Stomach (tissue), 19 donors: ENCODE measurements around the gene LAMC1. TPM values are rescaled to one million over a fixed set of nuclear protein-coding genes. Genes with fewer than 3 reads are reported as not detected.

ENCODE experiments used
- DNase-seq, 2 donors: peaks; one replicate each; pipeline versions ENCODE4 v3.0.0 to v3.0.0-alpha.2; 2013 to 2019
- H3K27ac ChIP-seq, 5 donors: fragments of 200-600 bp in 4 of 5; sonication (generic) in 4 of 5; one replicate each; pipeline ENCODE4 v1.5.1; 2013 to 2019; ENCODE audit warnings: mild to moderate bottlenecking in 1 of 5, moderate library complexity in 1 of 5
- H3K27me3 ChIP-seq, 3 donors: fragments of 200-600 bp; sonication (generic); one replicate each; pipeline ENCODE4 v1.5.1; 2017 to 2019; ENCODE audit warnings: mixed run types in 1 of 3
- H3K36me3 ChIP-seq, 4 donors: fragments of 200-600 bp; sonication (generic); 1 replicate in 3 of 4; 2 replicates in 1 of 4; pipeline ENCODE4 v1.5.1; 2016 to 2019
- H3K4me1 ChIP-seq, 4 donors: fragments of 200-600 bp; sonication (generic); one replicate each; pipeline ENCODE4 v1.5.1; 2016 to 2019
- H3K4me3 ChIP-seq, 4 donors: fragments of 200-600 bp; sonication (generic) in 3 of 4; one replicate each; pipeline ENCODE4 v1.5.1; 2016 to 2019; ENCODE audit warnings: mild to moderate bottlenecking in 1 of 4
- H3K9me3 ChIP-seq, 4 donors: fragments of 200-600 bp; sonication (generic); one replicate each; pipeline ENCODE4 v1.5.1; 2016 to 2019
- CTCF ChIP-seq, 7 experiments: fragments of 450-650 bp in 4 of 7; fragments of 200-600 bp in 3 of 7; sonication (generic) in 3 of 7; IDR thresholded peaks; one replicate each; pipeline ENCODE4 v1.5.1; 2016 to 2019; ENCODE audit warnings: antibody characterized with exemption in 7 of 7, control low read depth in 2 of 7, mild to moderate bottlenecking in 1 of 7
- EP300 ChIP-seq: sonication (generic); formaldehyde crosslinking; IDR thresholded peaks from one replicate; pipeline ENCODE4 v1.6.1; 2017; ENCODE audit warnings: antibody characterized with exemption
- POLR2A ChIP-seq, 4 donors: fragments of 450-650 bp; IDR thresholded peaks; one replicate each; pipeline ENCODE4 v1.6.1; 2016; ENCODE audit warnings: antibody characterized with exemption in 4 of 4, control low read depth in 2 of 4, mild to moderate bottlenecking in 1 of 4, moderate library complexity in 1 of 4
- POLR2AphosphoS5 ChIP-seq, 3 donors: sonication (generic); formaldehyde crosslinking; IDR thresholded peaks; one replicate each; pipeline ENCODE4 v1.6.1; 2016; ENCODE audit warnings: antibody characterized with exemption in 3 of 3
- WGBS, 5 donors: extraction: QIAGEN DNeasy Blood & Tissue Kit in 3 of 5; methylation state at CpG; one replicate each; pipeline versions ENCODE4 v1.1.5 to v1.1.7; 2013 to 2018; 5-methylcytosine and 5-hydroxymethylcytosine counted together
- intact Hi-C: fragments of 100-400 bp; cut with DNase I; formaldehyde crosslinking; loops from one replicate; pipeline ENCODE4 v1.15.1; 2023; ENCODE audit warnings: low total_unique reads
- long read RNA-seq, 10 donors: transcript quantifications; one replicate each; lab custom pipeline, GENCODE V29; 2026
- polyA plus RNA-seq, 3 donors: library from polyadenylated mRNA; stranded (reverse); fragments of 200-250 nt; gene quantifications; one replicate each; pipeline ENCODE4 v1.2.3, GENCODE V29; 2013
- total RNA-seq, 5 donors: library from RNA; depleted of rRNA; stranded (reverse); fragments of >200 nt; gene quantifications; one replicate each; pipeline versions ENCODE4 v1.1.0 to v1.2.3, GENCODE V29; 2014 to 2016
- donor health status: healthy with polysubstance abuse.
- donor health status: Bipolar disorder and iron deficiency.
- donor health status: healthy.

The LAMC1 gene
- 100 to 1,000 TPM; 110 to 355 (median 208) TPM for total RNA-seq
- polyA plus RNA-seq = 10 to 100 TPM; 11.7 to 16.4 (median 12.5) TPM
- long read RNA-seq, donor 1, partial matches to known transcripts = 13 of 13 reads
- long read RNA-seq, donor 1, other reads (novel, unspliced or antisense) = 0 of 13 reads
- long read RNA-seq, donor 2, full-length matches to known transcripts = 3 of 32 reads
- long read RNA-seq, donor 2, partial matches to known transcripts = 29 of 32 reads
- long read RNA-seq, donor 2, other reads (novel, unspliced or antisense) = 0 of 32 reads
- long read RNA-seq, donor 3, full-length matches to known transcripts = 2 of 30 reads
- long read RNA-seq, donor 3, partial matches to known transcripts = 28 of 30 reads
- long read RNA-seq, donor 3, other reads (novel, unspliced or antisense) = 0 of 30 reads
- long read RNA-seq, donor 4, full-length matches to known transcripts = 2 of 2 reads
- long read RNA-seq, donor 4, partial matches to known transcripts = 0 of 2 reads
- long read RNA-seq, donor 4, other reads (novel, unspliced or antisense) = 0 of 2 reads
- long read RNA-seq, donor 5, full-length matches to known transcripts = 3 of 25 reads
- long read RNA-seq, donor 5, partial matches to known transcripts = 22 of 25 reads
- long read RNA-seq, donor 5, other reads (novel, unspliced or antisense) = 0 of 25 reads
- long read RNA-seq, donor 6 = 0 reads
- long read RNA-seq, donor 7, full-length matches to known transcripts = 5 of 34 reads
- long read RNA-seq, donor 7, partial matches to known transcripts = 29 of 34 reads
- long read RNA-seq, donor 7, other reads (novel, unspliced or antisense) = 0 of 34 reads
- long read RNA-seq, donor 8, full-length matches to known transcripts = 2 of 33 reads
- long read RNA-seq, donor 8, partial matches to known transcripts = 31 of 33 reads
- long read RNA-seq, donor 8, other reads (novel, unspliced or antisense) = 0 of 33 reads
- long read RNA-seq, donor 9, partial matches to known transcripts = 47 of 47 reads
- long read RNA-seq, donor 9, other reads (novel, unspliced or antisense) = 0 of 47 reads
- long read RNA-seq, donor 10, full-length matches to known transcripts = 2 of 2 reads
- long read RNA-seq, donor 10, partial matches to known transcripts = 0 of 2 reads
- long read RNA-seq, donor 10, other reads (novel, unspliced or antisense) = 0 of 2 reads

GRCh38 chr1:183023146-183023600 lies at the start of gene LAMC1:
TSS of gene LAMC1 (plus strand) at chr1:183023420. CDS start at chr1:183023717, 297 bp downstream.
- peaks cover 0 to 8% (median 0%) of the 10 kb centered on the region in 3 donors for H3K27me3 ChIP-seq
- H3K36me3 ChIP-seq = no peaks in the 10 kb centered on the region
- intact Hi-C loops = loop anchor here (5.0 kb wide), 1 partner anchor 61 kb away; no protein-coding TSS in a partner anchor
- WGBS, 5 donors = 0 to 1% (median 0%) methylated on average over 3 to 56 of the region's 65 CpGs
- peaks cover 13 to 74% (median 41%) of the 10 kb centered on the region in 4 donors for H3K4me1 ChIP-seq
- peak within 1 kb of the TSS; percentile 69 to 87 (median 80) for H3K4me3 ChIP-seq
- TF ChIP-seq POLR2AphosphoS5 (IDR thresholded peaks at IDR 0.05) (peak in 1 of 3 donors; percentile 48), POLR2A (IDR thresholded peaks at IDR 0.05) (no peak)
- DNase-seq = peak; percentile 61 to 93
- no peaks in the 10 kb centered on the region for H3K9me3 ChIP-seq
- H3K27ac ChIP-seq = peak within 1 kb of the TSS; percentile 99 to 100 (median 99)

- WGBS, 5 donors = 74 to 83% (median 78%) methylated on average over 2 of the region's 2 CpGs
- intact Hi-C loops = no loop called here
- TF ChIP-seq CTCF (IDR thresholded peaks at IDR 0.05) (no peak), POLR2AphosphoS5 (IDR thresholded peaks at IDR 0.05) (no peak), POLR2A (IDR thresholded peaks at IDR 0.05) (no peak), EP300 (no peak)
Measured at GRCh38 chr1:182974506-182975191, 48.6 kb upstream of the LAMC1 start.

GRCh38 chr1:182977480-182977879 lies 45.7 kb upstream of the LAMC1 start:
- no peaks in the 10 kb centered on the region for H3K27me3 ChIP-seq
- WGBS, 5 donors = 82 to 94% (median 88%) methylated on average over 2 of the region's 2 CpGs
- no peaks in the 10 kb centered on the region for H3K4me1 ChIP-seq
- no peaks in the 10 kb centered on the region for H3K36me3 ChIP-seq
- H3K4me3 ChIP-seq = no peak overlapping the region
- no peaks in the 10 kb centered on the region for H3K9me3 ChIP-seq
- TF ChIP-seq EP300 (no peak), POLR2AphosphoS5 (IDR thresholded peaks at IDR 0.05) (no peak), POLR2A (IDR thresholded peaks at IDR 0.05) (no peak), CTCF (IDR thresholded peaks at IDR 0.05) (no peak)
- no peak for DNase-seq
- intact Hi-C loops = no loop called here
- no peak overlapping the region for H3K27ac ChIP-seq

More at GRCh38 chr1:182974506-182975191, 48.6 kb upstream of the LAMC1 start:
- no peaks in the 10 kb centered on the region for H3K36me3 ChIP-seq
- H3K27ac ChIP-seq = no peak overlapping the region
- no peaks in the 10 kb centered on the region for H3K27me3 ChIP-seq
- H3K4me1 ChIP-seq = no peaks in the 10 kb centered on the region
- no peak overlapping the region for H3K4me3 ChIP-seq
- DNase-seq = no peak
- no peaks in the 10 kb centered on the region for H3K9me3 ChIP-seq

GRCh38 chr1:182978151-182978853 lies 44.9 kb upstream of the LAMC1 start:
- DNase-seq = no peak
- 82 to 87% (median 86%) methylated on average over 6 of the region's 6 CpGs for WGBS, 5 donors
- intact Hi-C loops = no loop called here
- TF ChIP-seq EP300 (no peak), CTCF (IDR thresholded peaks at IDR 0.05) (no peak), POLR2A (IDR thresholded peaks at IDR 0.05) (no peak), POLR2AphosphoS5 (IDR thresholded peaks at IDR 0.05) (no peak)
- Histone ChIP-seq H3K4me3 (no peak overlapping the region), H3K36me3 (no peaks in the 10 kb centered on the region), H3K9me3 (no peaks in the 10 kb centered on the region), H3K27ac (no peak overlapping the region), H3K4me1 (no peaks in the 10 kb centered on the region), H3K27me3 (no peaks in the 10 kb centered on the region)
